Tongue (tissue), 2 donors: ENCODE measurements around the gene WNT11. TPM values are rescaled to one million over a fixed set of nuclear protein-coding genes. Genes with fewer than 3 reads are reported as not detected.
A peak's percentile ranks its signal among the peaks of the same experiment; 100 is the strongest.

Source experiments
- DNase-seq: peaks from one replicate; pipeline ENCODE4 v3.0.0-alpha.2; 2015
- total RNA-seq: library from RNA; depleted of rRNA; stranded (reverse); fragments of >200 nt; gene quantifications from one replicate; pipeline ENCODE4 v1.2.3, GENCODE V29; 2014

The WNT11 gene
- total RNA-seq, 1 donor from 2014 or later = 28.0 TPM

DNA sequence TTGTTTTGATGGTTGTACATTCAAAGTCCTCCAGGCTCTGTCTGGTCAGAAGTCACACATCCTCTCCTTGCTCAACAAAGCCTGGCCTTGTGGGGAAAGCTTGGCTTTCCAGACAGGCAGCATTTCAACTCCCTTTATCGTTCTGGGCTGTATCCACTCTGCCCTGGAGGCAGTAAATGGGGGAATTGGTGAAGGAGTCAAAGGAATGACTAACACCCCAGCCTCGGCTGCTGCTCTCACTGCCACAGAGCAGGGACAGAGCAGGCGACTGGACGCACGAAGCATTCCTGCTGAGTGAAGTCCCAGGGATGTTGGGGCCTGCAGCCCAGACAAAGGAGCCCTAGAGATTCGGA is 52.8 kb downstream of the WNT11 start:
- no peak for DNase-seq

DNA sequence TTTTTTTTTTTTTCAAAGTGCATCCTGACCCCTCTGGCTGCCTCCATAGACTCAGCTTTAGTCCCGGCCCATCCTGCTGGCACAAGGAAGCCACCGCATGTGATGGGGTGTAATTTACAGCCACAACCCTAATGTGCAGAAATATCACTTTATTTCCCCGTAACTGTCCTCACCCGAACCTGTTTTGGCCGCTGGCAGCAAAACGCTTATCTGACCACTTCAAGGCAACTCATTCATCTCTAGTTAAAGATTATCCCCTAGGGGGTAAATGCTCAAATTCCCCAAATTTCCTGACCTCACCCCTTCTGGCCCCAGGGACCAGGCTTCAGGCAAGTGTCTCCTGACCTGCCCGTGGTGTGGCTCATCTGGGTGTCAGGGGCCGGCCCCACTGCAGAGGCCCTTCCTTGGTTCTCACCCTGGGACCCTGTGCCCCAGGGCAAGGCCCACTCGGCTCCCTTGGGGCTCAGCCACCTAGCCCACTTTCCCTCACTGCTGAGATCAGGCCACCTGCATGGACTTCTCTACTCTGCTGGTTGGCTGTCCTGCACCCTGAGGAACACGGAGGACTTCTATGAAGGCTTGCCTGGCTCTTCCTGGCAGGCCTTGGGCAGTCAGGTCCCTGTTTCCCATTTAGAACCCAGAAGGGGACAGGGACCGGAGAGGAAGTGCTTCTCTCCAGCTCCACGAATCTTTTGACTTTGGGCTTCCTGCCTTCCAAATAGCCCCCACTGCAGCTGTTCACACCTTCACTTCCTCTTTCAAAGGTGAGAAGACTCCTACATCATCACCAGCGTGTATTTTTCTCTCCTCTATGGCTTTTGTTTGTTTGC is 53.3 kb downstream of the WNT11 start:
- no peak for DNase-seq

DNA sequence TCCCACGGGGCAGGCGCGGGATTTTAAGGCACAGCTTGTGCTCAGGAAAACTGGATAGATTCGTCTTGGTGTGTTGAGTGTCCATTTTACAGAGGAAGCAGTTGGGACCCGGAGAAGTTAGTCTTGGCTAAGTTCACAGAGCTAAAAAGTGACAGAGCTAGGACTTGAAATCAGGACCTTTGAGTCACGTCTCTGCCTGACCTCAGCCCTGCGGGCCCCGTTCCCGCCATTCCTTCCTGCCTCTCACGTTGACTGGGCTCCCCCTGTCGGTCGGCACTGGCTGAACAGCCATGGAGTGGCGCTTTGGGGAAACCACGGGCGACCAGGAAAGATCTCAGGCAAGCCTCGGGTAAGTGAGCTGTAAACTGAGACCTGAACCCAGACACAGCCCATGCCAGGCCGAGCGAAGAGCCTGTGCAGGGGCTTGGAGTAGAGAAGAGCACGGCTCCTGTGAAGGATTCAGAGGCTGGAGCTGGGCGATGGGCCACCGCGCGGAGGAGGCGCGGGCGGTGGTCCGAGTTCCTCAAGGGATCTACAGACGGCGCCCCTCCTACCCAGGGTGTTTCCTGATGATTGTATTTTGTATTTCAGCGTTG is 54.1 kb downstream of the WNT11 start:
- DNase-seq = peak; percentile 88

DNA sequence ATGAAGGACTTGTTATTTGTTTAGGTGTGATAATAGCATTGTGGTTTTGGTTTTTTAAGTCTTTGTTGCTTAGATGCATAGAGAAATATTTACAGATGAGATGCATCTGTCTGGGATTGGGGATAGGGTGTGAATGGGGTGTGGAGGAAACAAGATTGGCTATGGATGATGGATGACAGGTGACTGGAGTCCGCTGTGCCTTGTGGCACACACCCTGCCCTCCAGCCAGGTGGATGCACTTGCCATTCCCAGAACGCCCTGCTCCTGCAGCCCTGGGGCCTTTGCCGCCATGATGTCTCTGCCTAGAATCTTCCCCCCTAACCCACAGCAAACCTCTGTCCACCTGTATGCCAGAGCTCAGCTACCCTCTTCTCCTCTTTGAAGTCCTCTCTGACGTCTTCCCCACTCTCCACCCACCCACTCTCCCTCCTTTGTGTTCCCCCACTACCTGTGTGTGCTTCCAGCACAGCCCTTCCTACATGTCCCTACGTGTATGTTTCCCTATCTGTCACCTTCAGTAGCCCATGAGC is 54.7 kb downstream of the WNT11 start:
- DNase-seq = no peak

DNA sequence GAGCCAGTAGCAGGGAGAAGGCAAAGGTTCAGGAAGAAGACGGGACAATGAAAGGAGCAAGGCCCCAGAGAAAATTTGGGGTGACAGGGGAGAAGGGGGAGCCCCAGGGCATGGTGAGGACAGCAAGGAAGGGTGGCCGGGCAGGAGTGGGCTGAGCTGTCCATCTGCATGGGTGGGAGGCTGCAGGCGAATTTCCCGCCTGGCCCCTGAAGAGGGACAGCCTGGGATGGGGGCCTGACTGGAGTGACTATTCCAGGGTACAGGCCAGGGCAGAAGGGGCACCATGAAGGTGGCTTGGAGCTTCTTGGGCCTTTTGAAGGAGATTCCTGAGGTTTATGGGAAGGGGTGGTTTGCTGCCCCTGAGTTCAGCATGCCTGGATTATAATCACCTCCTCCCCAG is 56.2 kb downstream of the WNT11 start:
- no peak for DNase-seq

DNA sequence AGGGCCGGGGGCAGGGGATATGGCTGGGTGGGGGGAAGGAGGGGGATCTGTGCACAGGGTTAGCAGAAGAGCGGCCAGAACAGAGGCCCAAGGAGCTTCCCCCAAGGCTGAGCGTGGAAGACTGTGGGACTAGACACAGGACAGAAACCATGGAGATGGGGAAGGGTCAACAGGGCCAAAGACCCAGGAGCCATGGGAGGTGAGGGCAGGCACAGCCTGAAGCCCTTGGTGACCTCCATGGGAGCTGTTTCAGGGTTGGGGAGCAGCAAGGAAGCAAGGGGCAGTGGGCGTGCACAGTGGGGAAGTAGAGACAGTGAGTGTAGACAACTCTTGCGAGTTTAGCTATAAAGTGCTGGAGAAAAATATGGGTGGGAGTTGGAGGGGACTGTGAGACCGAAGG is 56.6 kb downstream of the WNT11 start:
- DNase-seq = no peak

DNA sequence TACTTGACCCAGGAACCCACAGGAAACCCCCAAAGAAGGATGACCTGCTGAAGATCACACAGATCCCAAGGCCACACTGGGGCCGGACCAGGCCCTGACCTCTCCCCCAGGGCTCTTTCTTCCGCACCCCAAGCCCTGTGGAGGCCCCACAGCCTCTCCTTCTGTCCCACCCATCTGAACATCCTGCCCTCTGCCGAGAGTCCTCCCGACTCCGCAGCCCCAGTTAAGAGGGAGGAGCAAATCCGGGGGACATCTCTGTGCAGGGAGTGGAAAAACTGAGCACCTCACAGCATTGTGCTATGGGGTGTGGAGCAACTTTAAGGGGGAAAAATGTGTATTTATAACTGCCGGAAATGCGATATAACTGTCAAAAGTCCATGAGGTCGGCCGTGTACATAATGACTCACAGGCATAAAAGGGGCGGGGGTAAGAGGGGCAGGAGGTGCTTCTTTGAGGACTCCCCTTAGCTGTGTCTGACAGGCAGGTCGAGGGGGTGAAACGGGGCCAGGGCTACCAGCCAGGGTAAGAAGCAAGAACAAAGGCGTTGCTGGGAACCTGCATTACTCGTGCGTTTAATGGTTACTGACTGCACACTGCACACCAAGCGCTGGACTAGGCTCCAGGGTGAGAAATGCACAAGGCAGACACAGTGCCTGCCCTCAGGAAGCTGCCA is 57.2 kb downstream of the WNT11 start:
- DNase-seq = no peak

DNA sequence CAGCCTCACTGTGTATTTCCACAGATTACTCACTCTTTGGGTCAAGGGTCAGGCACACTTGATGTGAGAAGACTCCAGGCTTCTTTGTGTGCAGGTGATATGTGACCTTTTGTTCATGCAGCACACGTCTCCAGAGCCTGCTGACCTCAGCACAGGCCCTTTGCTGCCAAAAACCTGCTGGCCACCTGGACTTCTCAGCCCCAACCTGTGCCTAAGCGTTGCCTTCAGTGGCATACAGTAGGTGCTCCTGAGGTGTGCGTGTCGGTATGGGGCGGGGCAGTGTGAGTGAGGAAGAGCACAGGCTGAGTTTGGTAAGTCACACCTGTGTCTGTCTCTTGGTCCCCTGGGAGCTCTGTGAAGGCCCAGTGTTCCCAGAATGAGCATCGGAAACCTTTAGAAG is 58.1 kb downstream of the WNT11 start:
- no peak for DNase-seq

DNA sequence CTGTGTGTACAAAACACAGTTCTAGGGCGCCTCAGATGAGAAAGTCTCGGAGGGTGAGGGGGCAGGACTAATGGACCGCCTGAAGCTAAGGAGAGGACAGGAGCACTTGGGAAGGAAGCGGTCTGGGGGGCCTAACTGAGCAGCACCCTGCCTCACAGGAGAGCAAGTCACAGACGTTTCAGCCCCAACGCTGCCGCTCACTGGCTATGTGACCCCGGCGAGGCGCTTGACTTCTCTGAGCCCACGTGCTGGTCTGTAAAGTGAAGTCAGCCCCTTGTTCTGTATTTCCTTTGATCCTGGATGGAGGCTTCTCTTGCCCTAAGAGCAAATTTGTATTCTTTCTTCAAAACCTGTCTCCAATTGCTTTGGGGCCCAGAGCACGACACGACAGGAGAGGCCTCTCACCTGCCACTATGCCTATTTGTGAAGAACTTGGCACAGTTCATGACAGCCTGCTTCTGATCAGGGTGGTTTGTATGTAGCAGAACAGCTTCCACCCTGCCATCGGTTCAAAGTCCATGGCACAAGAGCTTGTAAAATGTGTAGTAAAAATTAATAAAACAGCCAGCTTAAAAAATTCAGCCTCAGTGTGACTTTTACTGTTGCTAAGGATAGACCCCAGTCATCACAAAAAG is 59.1 kb downstream of the WNT11 start:
- DNase-seq = no peak

DNA sequence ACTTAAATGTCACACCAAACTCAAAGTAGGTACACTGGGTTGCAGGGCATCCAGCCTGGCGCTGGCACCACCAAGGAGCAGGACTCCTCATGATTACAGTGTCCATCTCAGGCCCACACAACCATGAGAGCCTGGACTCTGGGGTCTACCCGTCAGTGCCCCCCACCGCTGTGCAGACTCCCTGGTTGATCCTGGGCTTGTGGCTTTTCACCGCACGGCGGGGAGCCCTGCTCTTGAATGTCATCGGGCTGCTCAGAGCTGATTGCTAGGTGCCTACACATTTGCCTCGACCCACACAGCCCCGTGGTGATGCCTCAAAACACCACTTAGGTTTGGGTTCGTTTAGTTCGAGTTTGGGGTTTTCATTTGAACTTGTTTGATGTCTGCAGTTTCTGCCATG is 63.0 kb downstream of the WNT11 start:
- no peak for DNase-seq

DNA sequence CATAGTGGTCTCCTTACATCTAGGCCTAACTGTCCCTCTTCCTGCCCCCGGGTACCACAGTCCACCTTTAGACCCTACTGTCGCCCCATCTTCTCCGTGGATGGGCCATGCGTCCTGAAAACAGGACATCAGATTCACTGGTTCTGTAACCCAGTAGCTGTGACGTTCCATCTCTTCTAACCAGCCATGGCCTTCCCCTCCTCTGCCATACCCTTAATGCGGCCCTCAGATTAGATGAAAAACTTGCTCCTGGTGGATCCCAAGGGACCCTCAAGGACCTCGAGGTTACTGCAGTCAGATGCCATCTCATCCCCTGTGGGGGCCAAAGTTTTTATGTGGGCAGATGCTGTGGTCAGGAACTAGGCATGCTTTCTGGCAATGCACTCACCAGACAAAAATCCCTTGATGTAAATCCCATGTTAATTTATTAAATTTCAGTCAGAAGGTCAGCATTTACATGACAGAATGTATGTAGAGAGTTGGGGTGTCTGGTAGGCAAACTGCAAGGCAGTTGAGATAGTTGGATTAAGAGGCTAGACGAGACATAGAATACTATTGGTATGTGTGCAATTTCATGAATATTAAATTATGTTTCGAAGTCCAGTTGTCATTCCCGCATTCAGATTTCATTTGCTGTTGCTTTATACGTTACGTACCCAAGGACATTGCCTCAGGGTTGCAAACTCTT is 64.3 kb downstream of the WNT11 start:
- DNase-seq = no peak

DNA sequence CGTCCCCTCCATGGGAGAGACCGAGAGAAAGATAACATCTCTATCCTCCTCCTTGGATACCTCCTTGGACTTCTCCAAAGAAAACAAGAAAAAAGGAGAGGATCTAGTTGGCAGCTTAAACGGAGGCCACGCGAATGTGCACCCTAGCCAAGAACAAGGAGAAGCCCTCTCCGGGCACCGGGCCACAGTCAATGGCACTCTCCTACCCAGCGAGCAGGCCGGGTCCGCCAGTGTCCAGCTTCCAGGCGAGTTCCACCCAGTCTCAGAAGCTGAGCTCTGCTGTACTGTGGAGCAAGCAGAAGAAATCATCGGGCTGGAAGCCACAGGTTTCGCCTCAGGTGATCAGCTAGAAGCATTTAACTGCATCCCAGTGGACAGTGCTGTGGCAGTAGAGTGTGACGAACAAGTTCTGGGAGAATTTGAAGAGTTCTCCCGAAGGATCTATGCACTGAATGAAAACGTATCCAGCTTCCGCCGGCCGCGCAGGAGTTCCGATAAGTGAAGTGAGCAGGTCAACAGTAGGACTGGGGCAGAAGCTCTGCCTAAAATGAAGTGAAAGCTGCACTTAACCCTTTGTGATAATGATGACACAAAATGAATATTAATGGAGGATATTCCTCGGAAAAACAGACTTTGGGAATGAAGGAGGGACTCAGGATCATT is 65.3 kb downstream of the WNT11 start:
- DNase-seq = no peak

DNA sequence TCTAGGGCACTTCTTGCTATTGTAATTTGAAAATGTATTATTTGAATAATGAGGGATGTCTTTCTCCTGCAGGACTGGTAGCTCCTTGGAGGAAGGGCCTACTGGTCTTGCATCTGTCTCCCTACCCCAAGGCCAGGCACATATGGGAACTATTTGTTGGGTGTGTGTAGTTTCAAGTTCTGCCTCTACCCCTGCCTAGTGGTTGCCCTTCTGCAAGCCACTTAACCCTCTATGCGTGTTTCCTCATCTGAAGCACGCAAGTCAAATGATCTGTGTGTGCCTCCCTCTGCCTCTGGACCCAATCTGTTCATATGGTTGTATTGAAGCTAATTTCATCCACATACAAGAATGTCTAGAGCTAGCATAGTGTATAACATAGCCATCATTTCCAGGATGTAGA is 67.0 kb downstream of the WNT11 start:
- DNase-seq = no peak

Other genes starting within 250 kb of the WNT11 start
- 47.9 TPM for gene THAP12, start 174.6 kb upstream of the WNT11 start, total RNA-seq
- 3.8 TPM for gene GVQW3, start 174.8 kb upstream of the WNT11 start, total RNA-seq
- 31.9 TPM for gene EMSY, start 238.5 kb upstream of the WNT11 start, total RNA-seq